GM23338 (cell line): ENCODE results near the gene JARID2. TPM values are rescaled to one million over a fixed set of nuclear protein-coding genes. Genes with fewer than 3 reads are reported as not detected.

ENCODE experiments used
- ATAC-seq: fragments of 200-7000 bp; cut with Tn5 transposase; 3 replicates; pipeline ENCODE4 v1.9.1; 2020
- DNase-seq: peaks from one replicate; pipeline ENCODE4 v3.0.0-alpha.2; 2015; ENCODE audit warnings: low spot score
- H2AFZ ChIP-seq: fragments of 200-600 bp; sonication (generic); 2 replicates; pipeline ENCODE4 v1.8.0; 2016; ENCODE audit warnings: antibody characterized with exemption, mild to moderate bottlenecking, moderate library complexity
- H3F3A ChIP-seq: fragments of 200-600 bp; sonication (generic); replicated peaks from 2 replicates; pipeline ENCODE4 v1.8.0; 2017; ENCODE audit warnings: antibody characterized with exemption, mixed run types, low read depth
- H3K27ac ChIP-seq: fragments of 200-600 bp; sonication (generic); 2 replicates; pipeline ENCODE4 v1.6.1; 2016; ENCODE audit warnings: low read depth
- H3K27me3 ChIP-seq: fragments of 200-600 bp; sonication (generic); 2 replicates; pipeline ENCODE4 v1.8.0; 2016; ENCODE audit warnings: mild to moderate bottlenecking, mixed run types, moderate library complexity; ENCODE audit not compliant: insufficient read depth
- H3K36me3 ChIP-seq: fragments of 200-600 bp; sonication (generic); 2 replicates; pipeline ENCODE4 v1.8.0; 2016; ENCODE audit warnings: mild to moderate bottlenecking; ENCODE audit not compliant: insufficient read depth
- H3K4me1 ChIP-seq: fragments of 200-600 bp; sonication (generic); 2 replicates; pipeline ENCODE4 v1.8.0; 2016; ENCODE audit warnings: mild to moderate bottlenecking, moderate library complexity; ENCODE audit not compliant: insufficient read depth
- H3K4me2 ChIP-seq: fragments of 200-600 bp; sonication (generic); 2 replicates; pipeline ENCODE4 v1.7.1; 2017; ENCODE audit warnings: mixed run types
- H3K4me3 ChIP-seq: fragments of 200-600 bp; sonication (generic); 2 replicates; pipeline ENCODE4 v1.6.1; 2016; ENCODE audit warnings: mixed run types
- H3K79me2 ChIP-seq: fragments of 200-600 bp; sonication (generic); replicated peaks from 2 replicates; pipeline ENCODE4 v1.8.0; 2017; ENCODE audit warnings: mild to moderate bottlenecking; ENCODE audit not compliant: insufficient read depth
- H3K9me2 ChIP-seq: fragments of 200-600 bp; sonication (generic); 2 replicates; pipeline ENCODE4 v1.8.0; 2017; ENCODE audit not compliant: insufficient read depth
- H4K20me1 ChIP-seq: fragments of 200-600 bp; sonication (generic); replicated peaks from 2 replicates; pipeline ENCODE4 v1.8.0; 2017; ENCODE audit warnings: mild to moderate bottlenecking; ENCODE audit not compliant: insufficient read depth
- H3K27ac Mint-ChIP-seq: 2 replicates; pipeline ENCODE4 v1.8.0; 2020; ENCODE audit warnings: inconsistent platforms, mild to moderate bottlenecking, moderate library complexity, mixed read lengths
- H3K27me3 Mint-ChIP-seq: 3 replicates; pipeline ENCODE4 v1.8.0; 2022; ENCODE audit warnings: low read depth, mild to moderate bottlenecking, moderate library complexity, mixed read lengths, inconsistent platforms; ENCODE audit not compliant: insufficient read depth, poor library complexity
- H3K36me3 Mint-ChIP-seq: 3 replicates; pipeline ENCODE4 v1.8.0; 2021; ENCODE audit warnings: low read depth, mild to moderate bottlenecking, inconsistent platforms, moderate library complexity, mixed read lengths
- H3K4me1 Mint-ChIP-seq: 3 replicates; pipeline ENCODE4 v1.8.0; 2020; ENCODE audit warnings: mild to moderate bottlenecking, inconsistent platforms, mixed read lengths
- H3K4me3 Mint-ChIP-seq: 3 replicates; pipeline ENCODE4 v1.8.0; 2021; ENCODE audit warnings: moderate library complexity, mild to moderate bottlenecking, inconsistent platforms, mixed read lengths
- H3K9me3 Mint-ChIP-seq: 3 replicates; pipeline ENCODE4 v1.8.0; 2020; ENCODE audit warnings: moderate library complexity, mild to moderate bottlenecking, inconsistent platforms, mixed read lengths
- CREB1 ChIP-seq: fragments of 250-450 bp; sonication (Bioruptor Pico); IDR thresholded peaks from 2 replicates; pipeline ENCODE4 v1.5.0; 2020; ENCODE audit warnings: low read depth, mild to moderate bottlenecking, moderate library complexity
- STAT1 ChIP-seq: IDR thresholded peaks from one replicate; pipeline ENCODE4 v1.6.1; 2016; ENCODE audit warnings: antibody characterized with exemption; ENCODE audit not compliant: unreplicated experiment
- ZNF114 ChIP-seq: fragments of 250-450 bp; sonication (Bioruptor Pico); IDR thresholded peaks from 2 replicates; pipeline ENCODE4 v1.5.0; 2020; ENCODE audit warnings: mild to moderate bottlenecking, moderate library complexity
- ZNF331 ChIP-seq: fragments of 250-450 bp; sonication (Bioruptor Pico); IDR thresholded peaks from 2 replicates; pipeline ENCODE4 v1.5.0; 2020; ENCODE audit warnings: low read depth, mild to moderate bottlenecking, moderate library complexity
- ZNF462 ChIP-seq: fragments of 250-450 bp; sonication (Bioruptor Pico); IDR thresholded peaks from 2 replicates; pipeline ENCODE4 v1.5.0; 2020; ENCODE audit warnings: mild to moderate bottlenecking, moderate library complexity
- polyA plus RNA-seq: library from polyadenylated mRNA; unstranded; fragments of >200 nt; fragmentation: Nextera tagmentation; extraction: Ambion mirVana; gene quantifications from 2 replicates; pipeline ENCODE4 v1.2.1, GENCODE V29; 2016
- total RNA-seq: library from RNA; depleted of rRNA; stranded (reverse); fragments of >200 nt; shearing (Covaris generic); gene quantifications from 2 replicates; pipeline ENCODE4 v1.2.3, GENCODE V29; 2014
- TF ChIP-seq, protein P1 (sequence below), 2 experiments: fragments of 200-600 bp in 1 of 2; sonication (generic) in 1 of 2; conservative IDR thresholded peaks; 2 replicates each; pipeline versions ENCODE4 v1.5.1 to v1.6.1; 2016 to 2017; ENCODE audit warnings: antibody characterized with exemption in 2 of 2, low read depth in 2 of 2, mild to moderate bottlenecking in 2 of 2, moderate library complexity in 1 of 2

Gene JARID2
- total and polyA plus RNA-seq, 2 experiments from 2014 or later, result 92.8 to 196 TPM

DNA sequence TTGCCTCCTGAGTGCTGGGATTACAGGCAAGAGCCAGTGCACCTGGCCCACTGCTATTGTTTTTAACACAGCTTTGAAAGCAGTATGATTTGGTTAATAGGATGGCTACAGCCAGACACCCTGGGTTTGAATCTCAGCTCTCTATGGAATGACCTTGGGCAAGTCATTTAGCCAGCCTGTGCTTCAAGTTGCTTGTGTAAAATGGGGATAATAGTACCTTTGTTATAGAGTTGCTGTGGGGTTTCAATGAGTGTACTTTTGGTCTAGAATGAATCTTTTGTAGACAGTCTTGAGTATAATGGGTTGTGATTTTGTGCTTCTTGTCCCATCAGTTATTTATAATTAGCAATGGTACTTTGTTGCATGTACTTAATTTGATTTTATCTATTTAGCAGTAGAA is 70.9 kb downstream of the JARID2 start (continued):
- TF ChIP-seq ZNF462 (CRISPR knock-in tag), result no peak
- no peak for TF ChIP-seq ZNF114 (CRISPR knock-in tag)
- no peak for TF ChIP-seq STAT1
- TF ChIP-seq, protein P1, sequence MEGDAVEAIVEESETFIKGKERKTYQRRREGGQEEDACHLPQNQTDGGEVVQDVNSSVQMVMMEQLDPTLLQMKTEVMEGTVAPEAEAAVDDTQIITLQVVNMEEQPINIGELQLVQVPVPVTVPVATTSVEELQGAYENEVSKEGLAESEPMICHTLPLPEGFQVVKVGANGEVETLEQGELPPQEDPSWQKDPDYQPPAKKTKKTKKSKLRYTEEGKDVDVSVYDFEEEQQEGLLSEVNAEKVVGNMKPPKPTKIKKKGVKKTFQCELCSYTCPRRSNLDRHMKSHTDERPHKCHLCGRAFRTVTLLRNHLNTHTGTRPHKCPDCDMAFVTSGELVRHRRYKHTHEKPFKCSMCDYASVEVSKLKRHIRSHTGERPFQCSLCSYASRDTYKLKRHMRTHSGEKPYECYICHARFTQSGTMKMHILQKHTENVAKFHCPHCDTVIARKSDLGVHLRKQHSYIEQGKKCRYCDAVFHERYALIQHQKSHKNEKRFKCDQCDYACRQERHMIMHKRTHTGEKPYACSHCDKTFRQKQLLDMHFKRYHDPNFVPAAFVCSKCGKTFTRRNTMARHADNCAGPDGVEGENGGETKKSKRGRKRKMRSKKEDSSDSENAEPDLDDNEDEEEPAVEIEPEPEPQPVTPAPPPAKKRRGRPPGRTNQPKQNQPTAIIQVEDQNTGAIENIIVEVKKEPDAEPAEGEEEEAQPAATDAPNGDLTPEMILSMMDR (conservative IDR thresholded peaks at IDR 0.05; ENCODE audit: low read depth in 2 of 2), result no peak

GRCh38 chr6:15317251-15317650 is 71.4 kb downstream of the JARID2 start:
- Histone ChIP-seq H3K79me2 (peaks cover 100% of the 10 kb centered on the region), H3K36me3 (no peaks in the 10 kb centered on the region), H2AFZ (no peak overlapping the region), H4K20me1 (peaks cover 99% of the 10 kb centered on the region), H3K9me2 (no peaks in the 10 kb centered on the region), H3K4me1 (peaks cover 100% of the 10 kb centered on the region), H3K4me3 (no peak overlapping the region; the same call in 1 of the 2 replicates), H3K4me2 (peak overlapping the region; percentile 56), H3K27ac (0 out of 2 replicates have a peak overlapping the region, but pooled peaks have one; percentile 5), H3K27me3 (no peaks in the 10 kb centered on the region), H3F3A (peaks cover 28% of the 10 kb centered on the region)
- no peak for TF ChIP-seq ZNF331 (CRISPR knock-in tag)
- no peak for TF ChIP-seq CREB1 (CRISPR knock-in tag)
- no peak for TF ChIP-seq STAT1
- Mint-ChIP-seq H3K36me3 (peaks cover 8% of the 10 kb centered on the region; the same call in 2 of the 3 replicates), H3K4me3 (no peak overlapping the region), H3K27me3 (peaks cover 24% of the 10 kb centered on the region), H3K4me1 (peaks cover 93% of the 10 kb centered on the region), H3K27ac (no peak overlapping the region), H3K9me3 (no peaks in the 10 kb centered on the region)
- no peak for ATAC-seq
- DNase-seq, result no peak
